Putamen (tissue), 1 donor: ENCODE data around the gene PLCH1.

ENCODE experiments used
- DNase-seq: peaks from one replicate; pipeline ENCODE4 v3.0.0-alpha.2; 2016; ENCODE audit warnings: low spot score

PLCH1 gene

GRCh38 chr3:155683344-155683720 is 61.5 kb downstream of the PLCH1 start:
- DNase-seq, result peak; percentile 56

- DNase-seq, result no peak
Observed at GRCh38 chr3:155682426-155683343, 62.2 kb downstream of the PLCH1 start.

DNA sequence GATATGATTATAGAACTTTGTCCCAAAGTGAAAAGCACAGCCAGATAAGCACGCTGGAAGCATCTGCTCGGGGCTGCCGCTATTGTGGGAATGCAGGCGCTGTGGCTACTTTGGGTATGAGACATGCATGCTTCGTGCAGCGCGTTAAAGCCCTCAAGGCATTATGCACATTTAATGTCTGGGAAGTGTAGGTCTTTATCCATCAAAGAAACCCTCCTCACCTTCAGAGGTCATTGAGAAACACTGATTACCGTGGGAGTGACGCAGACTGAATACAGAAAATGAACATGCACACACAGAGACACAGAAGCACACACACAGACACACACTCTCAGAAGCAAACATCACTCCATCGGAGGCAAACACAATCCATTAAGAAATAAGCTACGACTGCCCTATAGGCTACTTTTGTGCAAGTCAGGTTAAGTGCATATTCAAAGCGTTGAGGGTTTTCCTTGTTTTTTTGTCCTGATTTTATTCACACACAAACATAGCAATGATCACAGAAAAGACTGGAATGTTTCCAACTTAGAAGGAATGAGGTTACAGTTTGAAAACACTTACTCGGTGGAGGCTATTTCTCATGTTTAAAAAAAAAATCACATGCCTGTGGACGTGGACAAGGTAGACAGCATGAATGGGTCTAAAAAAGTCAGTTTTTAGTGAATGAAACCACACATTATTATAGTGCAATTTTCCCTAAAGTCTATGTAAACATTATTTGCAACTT is 68.5 kb downstream of the PLCH1 start:
- no peak for DNase-seq

DNA sequence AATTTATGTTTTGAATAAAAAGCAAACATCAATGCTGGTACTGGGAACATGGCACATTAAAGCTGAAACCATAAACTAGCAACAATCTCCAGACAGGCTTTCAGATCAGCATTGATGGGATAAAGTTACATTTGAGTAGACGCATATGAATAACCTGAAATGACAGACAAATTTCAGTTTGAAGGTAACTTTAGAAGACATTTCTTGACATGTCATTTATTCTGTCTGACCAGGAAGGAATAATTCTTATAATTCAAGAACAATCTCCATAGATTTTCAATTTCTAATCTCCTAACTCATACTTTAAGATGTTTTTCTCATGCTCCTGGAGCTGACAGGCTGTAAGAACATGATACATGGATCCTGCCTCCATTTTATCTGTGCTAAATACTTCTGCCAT is 69.8 kb downstream of the PLCH1 start:
- no peak for DNase-seq

DNA sequence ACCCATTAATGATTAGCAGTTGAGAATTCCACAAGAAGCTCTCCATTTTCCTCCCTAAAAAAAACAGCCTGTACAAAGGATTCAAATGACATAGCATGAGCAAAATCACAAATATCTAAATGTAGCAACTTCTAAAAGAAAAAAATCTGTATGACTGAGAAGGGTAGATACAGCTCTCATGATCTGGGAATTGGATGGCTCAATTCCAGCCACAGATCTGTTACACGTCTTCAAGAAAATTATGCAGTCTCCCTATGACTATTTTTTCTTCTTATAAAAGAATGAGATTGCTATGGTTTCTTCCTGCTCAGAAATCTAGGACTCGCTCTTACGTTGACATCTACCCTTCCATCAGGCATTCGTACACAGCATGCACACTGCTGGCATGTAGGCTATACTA is 71.5 kb downstream of the PLCH1 start:
- no peak for DNase-seq

GRCh38 chr3:155670335-155670734 is 74.5 kb downstream of the PLCH1 start:
- DNase-seq, result no peak

DNA sequence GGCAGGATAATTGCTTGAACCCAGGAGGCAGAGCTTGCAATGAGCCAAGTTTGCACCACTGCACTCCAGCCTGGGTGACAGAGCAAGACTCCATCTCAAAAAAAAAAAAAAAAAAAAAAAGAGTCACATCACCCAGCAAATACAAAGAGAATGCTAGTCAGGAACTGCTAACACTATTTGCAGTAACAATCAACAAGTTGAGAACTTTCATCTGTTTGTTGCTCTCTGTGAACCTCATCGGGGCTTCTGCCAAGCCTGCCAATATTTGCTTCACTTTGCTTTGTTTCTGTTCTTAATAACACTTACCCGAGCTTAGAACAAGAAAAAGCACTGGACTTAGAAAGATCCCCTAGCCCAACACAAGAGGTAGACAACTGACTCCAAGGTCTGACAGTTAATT is 76.9 kb downstream of the PLCH1 start:
- DNase-seq, result no peak

- no peak for DNase-seq
Observed at GRCh38 chr3:155664925-155665695, 79.8 kb downstream of the PLCH1 start.

DNA sequence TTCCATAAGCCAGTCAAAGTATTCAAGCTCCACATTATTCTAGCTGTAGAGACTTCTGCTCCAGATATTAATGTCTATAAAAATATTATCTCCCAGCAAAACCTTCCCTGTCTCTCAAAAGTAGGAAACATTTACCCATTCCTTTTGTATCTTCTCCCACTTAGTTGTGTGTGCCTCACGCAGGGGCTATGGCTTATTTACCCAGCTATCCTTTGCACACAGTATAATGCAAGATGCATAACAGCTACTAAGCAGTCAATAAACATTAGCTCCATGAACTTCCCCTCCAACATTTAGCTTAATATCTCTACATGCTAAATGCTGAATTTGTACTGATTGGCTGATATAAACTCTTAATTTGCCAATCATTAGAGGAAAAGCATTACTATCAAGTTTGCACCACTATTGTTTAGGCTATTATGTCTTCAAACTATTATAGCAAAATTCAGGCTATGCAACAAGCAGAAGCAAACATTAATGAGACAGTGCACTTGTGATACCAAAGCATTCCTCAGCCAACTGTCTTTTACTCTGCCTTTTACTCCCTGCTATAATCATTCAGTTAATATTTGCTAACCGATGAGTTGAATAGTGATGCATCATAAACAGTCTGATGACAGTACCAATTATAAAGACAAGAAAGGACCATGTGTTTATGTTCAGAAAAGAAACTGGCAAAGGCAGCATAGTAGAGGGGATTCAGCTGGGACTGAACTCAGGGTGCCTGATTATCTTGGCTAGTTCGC is 81.2 kb downstream of the PLCH1 start:
- DNase-seq, result no peak

GRCh38 chr3:155661760-155662159 is 83.1 kb downstream of the PLCH1 start:
- DNase-seq, result no peak

GRCh38 chr3:155661042-155661441 is 83.8 kb downstream of the PLCH1 start:
- DNase-seq, result no peak

DNA sequence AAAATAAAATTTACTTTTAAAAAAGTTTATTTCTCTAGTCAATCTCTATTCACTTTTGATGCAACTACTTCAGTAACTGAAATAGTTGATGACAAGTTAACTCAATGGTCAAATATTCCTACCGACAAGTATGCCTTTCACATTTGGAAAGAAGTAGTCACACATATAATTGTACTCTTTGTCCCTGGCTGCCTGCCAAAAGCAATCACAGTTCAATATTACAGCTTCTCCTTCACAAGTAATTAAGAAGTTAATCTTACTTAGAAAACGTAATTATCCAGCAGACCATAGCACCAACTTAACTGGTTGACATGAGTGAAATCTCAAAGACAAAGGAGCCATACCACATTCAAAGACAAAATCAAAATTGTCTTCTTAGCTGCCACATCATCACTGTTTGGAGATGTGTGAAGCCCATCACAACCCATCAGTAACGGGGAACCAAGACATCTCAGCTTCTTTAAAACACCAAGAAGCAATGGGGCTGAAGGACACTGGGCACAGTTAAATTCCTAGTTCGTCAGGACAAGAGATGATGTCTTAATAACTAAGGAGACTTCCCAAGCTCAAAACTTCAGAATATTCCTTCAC is 86.1 kb downstream of the PLCH1 start:
- no peak for DNase-seq

DNA sequence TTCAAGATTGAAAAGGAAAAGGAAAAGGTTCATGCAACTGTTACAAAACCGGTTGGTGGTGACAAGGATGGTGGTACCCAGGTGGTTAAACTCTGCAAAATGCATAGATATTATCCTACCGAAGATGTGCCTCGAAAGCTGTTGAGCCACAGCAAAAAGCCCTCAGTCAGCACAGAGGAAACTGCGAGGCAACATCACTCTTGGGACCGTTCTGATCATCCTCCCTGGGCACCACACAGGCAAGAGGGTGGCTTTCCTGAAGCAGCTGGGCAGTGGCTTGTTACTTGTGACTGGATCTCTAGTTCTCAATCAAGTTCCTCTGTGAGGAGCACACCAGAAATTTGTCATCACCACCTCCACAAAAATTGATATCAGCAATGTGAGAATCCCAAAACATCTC is 86.9 kb downstream of the PLCH1 start:
- no peak for DNase-seq

- DNase-seq, result no peak
Observed at GRCh38 chr3:155657161-155657560, 87.7 kb downstream of the PLCH1 start.

DNA sequence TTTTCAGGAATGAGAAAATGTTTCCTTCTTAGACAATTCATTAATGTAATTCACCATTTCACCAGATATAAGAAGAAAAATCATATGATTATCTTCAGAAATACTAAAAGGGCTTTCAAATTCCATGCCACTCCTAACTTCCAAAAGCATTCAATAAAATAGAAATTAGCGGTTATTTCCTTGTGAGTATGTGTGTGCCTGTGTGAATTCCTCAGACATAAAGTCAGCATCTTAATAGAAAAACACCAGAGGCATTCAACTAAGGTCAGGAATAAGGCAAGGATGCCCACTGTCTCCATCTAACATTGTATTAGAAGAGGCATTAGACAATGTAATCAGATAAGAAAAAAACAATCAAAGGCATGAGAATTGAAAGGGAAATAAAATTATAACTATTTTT is 88.4 kb downstream of the PLCH1 start:
- DNase-seq, result no peak

- no peak for DNase-seq
Observed at GRCh38 chr3:155651489-155652218, 93.2 kb downstream of the PLCH1 start.

- no peak for DNase-seq
Observed at GRCh38 chr3:155648013-155648591, 96.8 kb downstream of the PLCH1 start.

DNA sequence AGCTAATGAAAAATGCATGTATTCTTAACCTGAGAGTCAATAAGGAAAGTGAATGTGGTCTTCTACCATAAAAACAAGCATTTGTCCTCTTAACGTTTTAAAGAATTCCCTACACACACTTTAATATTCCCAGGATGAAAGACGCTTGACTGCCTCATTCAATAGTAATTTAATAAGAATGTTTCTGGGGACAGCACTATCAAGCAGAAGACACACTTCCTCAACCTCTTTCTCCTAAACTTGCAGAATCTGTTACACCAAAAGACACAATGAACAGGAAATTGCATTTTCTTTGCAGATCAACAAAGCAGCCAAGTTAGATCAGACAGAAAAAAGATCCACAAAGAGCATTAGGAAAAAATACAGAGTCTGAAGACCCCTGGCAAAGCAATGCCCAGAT is 97.7 kb downstream of the PLCH1 start:
- no peak for DNase-seq

DNA sequence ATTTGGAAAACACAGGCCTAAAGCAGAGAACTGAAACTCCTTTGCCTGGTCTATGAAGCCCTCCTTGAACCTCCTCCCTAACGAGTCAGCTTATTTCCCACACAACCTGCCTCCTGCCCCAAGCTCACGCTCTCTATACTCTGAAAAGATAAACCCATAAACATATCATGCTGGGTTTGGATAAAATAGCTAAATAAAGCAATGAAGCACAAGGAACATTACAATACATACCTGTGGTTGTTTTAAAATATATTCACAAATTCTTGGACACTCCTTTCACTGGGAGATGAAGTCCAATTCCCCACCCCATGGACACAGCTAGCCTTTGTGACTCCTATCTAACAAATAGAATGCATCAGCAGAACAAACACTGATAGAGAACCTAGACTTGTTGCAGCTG is 98.2 kb downstream of the PLCH1 start:
- no peak for DNase-seq

- no peak for DNase-seq
Observed at GRCh38 chr3:155646128-155646527, 98.7 kb downstream of the PLCH1 start.
